ENCODE data around the gene TMEM62. TPM values are rescaled to one million over a fixed set of nuclear protein-coding genes. Genes with fewer than 3 reads are reported as not detected.
A peak's percentile ranks its signal among the peaks of the same experiment; 100 is the strongest.

TMEM62 gene
- total and polyA plus RNA-seq, 9 of the 15 experiments (the other 6 are each of a cell fraction or from before 2014, with no cell fraction given) = 4.4 to 16.6 (median 11.1) TPM

DNA sequence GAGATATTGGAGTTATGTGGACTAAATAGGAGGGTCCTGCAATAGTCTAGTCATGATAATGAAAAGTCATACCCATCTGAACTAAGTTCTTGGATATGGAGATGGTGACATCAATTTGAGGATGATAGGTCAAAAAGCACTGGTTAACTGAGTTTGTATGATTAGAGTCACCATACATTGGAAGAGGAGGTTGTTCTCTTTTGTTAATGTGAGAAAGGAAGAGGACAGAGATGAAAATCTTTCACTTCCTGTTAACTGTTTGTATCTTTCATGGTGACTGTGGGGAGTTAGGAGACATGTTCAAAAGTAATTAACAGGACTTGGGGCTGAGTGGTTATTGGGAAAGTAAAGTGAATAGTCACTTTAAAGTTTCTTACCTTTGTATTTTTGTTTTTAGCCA, 11.1 kb downstream of the TMEM62 start (continued):
- TF ChIP-seq, protein P1, sequence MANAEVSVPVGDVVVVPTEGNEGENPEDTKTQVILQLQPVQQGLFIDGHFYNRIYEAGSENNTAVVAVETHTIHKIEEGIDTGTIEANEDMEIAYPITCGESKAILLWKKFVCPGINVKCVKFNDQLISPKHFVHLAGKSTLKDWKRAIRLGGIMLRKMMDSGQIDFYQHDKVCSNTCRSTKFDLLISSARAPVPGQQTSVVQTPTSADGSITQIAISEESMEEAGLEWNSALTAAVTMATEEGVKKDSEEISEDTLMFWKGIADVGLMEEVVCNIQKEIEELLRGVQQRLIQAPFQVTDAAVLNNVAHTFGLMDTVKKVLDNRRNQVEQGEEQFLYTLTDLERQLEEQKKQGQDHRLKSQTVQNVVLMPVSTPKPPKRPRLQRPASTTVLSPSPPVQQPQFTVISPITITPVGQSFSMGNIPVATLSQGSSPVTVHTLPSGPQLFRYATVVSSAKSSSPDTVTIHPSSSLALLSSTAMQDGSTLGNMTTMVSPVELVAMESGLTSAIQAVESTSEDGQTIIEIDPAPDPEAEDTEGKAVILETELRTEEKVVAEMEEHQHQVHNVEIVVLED (CRISPR knock-in tag; IDR thresholded peaks at IDR 0.05) = no peak
- TF ChIP-seq ZNF311 (CRISPR knock-in tag; IDR thresholded peaks at IDR 0.05) (no peak), GABPA (tag; conservative IDR thresholded peaks at IDR 0.05; ENCODE audit: low read depth) (0 out of 2 replicates have a peak, but pooled peaks have one; percentile 31), ZNF212 (CRISPR knock-in tag; IDR thresholded peaks at IDR 0.05) (no peak), ARID1B (IDR thresholded peaks at IDR 0.05) (0 out of 2 replicates have a peak, but pooled peaks have one; percentile 15), RBM34 (IDR thresholded peaks at IDR 0.05; ENCODE audit: borderline replicate concordance, insufficient read depth, low read length) (no peak), EP400 (IDR thresholded peaks at IDR 0.05) (peak; percentile 17; the same call in 1 of the 2 replicates)

DNA sequence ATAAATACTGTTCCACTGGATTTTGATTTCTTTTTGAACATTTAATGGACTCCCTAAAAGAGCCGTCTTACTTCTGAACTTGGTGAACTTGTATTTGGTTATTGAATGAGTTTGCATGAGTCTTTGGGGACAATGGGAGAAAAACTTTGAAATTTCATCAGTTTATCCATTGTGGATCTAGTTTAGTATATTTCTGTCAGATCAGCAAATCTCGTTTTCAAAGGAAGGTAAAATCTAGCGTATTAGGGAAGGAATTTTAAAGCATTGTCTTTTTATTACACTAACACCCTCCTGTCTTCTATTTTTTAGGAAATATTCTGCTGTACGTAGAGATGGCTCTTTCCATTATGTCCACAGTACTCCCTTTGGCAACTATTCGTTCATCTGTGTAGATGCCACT, 12.8 kb downstream of the TMEM62 start:
- Histone ChIP-seq H3K27ac (ENCODE audit: extremely low read depth, low read depth, low read length) (no peak overlapping the region), H3K9me1 (ENCODE audit: control insufficient read depth, insufficient read depth, low read length) (no peaks in the 10 kb centered on the region), H2AFZ (ENCODE audit: low read depth, low read length) (no peak overlapping the region), H3K4me3 (no peak overlapping the region), H3K4me1 (replicated peaks in 1 of 2; ENCODE audit: control insufficient read depth in 2 of 2, insufficient read depth in 2 of 2, low read length in 2 of 2) (no peaks in the 10 kb centered on the region; a peak in 1 of 5 replicates), H3K79me2 (ENCODE audit: control insufficient read depth, insufficient read depth, low read length) (no peaks in the 10 kb centered on the region), H4K20me1 (replicated peaks; ENCODE audit: control insufficient read depth, insufficient read depth, low read length) (no peaks in the 10 kb centered on the region), H3K27me3 (ENCODE audit: control insufficient read depth in 2 of 2, insufficient read depth in 2 of 2, low read length in 2 of 2) (no peaks in the 10 kb centered on the region), H3K4me2 (ENCODE audit: insufficient read depth, low read length) (no peak overlapping the region), H3K9me3 (replicated peaks; ENCODE audit: control insufficient read depth, insufficient read depth, low read depth, low read length) (no peaks in the 10 kb centered on the region), H3K9ac (ENCODE audit: insufficient read depth in 1 of 2, low read depth in 2 of 2, low read length in 2 of 2) (no peak overlapping the region), H3K36me3 (ENCODE audit: control insufficient read depth, insufficient read depth, low read length) (peaks cover 28% of the 10 kb centered on the region)
- no peak for ATAC-seq
- no peak for TF ChIP-seq U2AF1 (optimal IDR thresholded peaks at IDR 0.05; ENCODE audit: low read depth, low read length)
- TF ChIP-seq C11orf30 (IDR thresholded peaks at IDR 0.05; ENCODE audit: low read depth) = peak; percentile 80
- peak; percentile 73 for TF ChIP-seq MAFG (tag; conservative IDR thresholded peaks at IDR 0.05)
- peak; percentile 77 for TF ChIP-seq MAFK (IDR thresholded peaks at IDR 0.05; ENCODE audit: low read length)
- peak; percentile 93 for TF ChIP-seq ZNF316 (IDR thresholded peaks at IDR 0.05)
- peak; percentile 85 for TF ChIP-seq MAFF (IDR thresholded peaks at IDR 0.05; ENCODE audit: low read length)
- BruUV-seq (replicated peaks) = no TSS peak
- ChIA-PET CTCF (ENCODE audit: low intra/inter-chr PET ratio) (no interaction called here), POLR2A (no interaction called here)
- no peak for FAIRE-seq
- 76% methylated on average over 5 of the region's 5 CpGs for WGBS (ENCODE audit: insufficient coverage, low coverage, missing lambda C conversion rate)
- intact Hi-C loops (cut with micrococcal nuclease) = no loop called here
- in situ Hi-C loops (cut with MboI) = no loop called here
- DNase-seq (ENCODE audit: extremely low read depth in 1 of 4, low spot score in 3 of 4) = no peak

Data from K562 (cell line).